DND-41 (cell line): ENCODE measurements around the gene PSME3IP1.

Source experiments
- CTCF ChIP-seq: IDR thresholded peaks from 2 replicates; pipeline ENCODE4 v1.5.1; 2012; ENCODE audit warnings: borderline replicate concordance, low read length, moderate library complexity, mild to moderate bottlenecking; ENCODE audit not compliant: poor library complexity, severe bottlenecking; ENCODE audit errors: extremely low read depth
- EZH2 ChIP-seq: IDR thresholded peaks from 3 replicates; pipeline ENCODE4 v1.6.1; 2012; ENCODE audit warnings: borderline replicate concordance, low read depth, mild to moderate bottlenecking, moderate library complexity, low read length, inconsistent platforms; ENCODE audit not compliant: severe bottlenecking

DNA sequence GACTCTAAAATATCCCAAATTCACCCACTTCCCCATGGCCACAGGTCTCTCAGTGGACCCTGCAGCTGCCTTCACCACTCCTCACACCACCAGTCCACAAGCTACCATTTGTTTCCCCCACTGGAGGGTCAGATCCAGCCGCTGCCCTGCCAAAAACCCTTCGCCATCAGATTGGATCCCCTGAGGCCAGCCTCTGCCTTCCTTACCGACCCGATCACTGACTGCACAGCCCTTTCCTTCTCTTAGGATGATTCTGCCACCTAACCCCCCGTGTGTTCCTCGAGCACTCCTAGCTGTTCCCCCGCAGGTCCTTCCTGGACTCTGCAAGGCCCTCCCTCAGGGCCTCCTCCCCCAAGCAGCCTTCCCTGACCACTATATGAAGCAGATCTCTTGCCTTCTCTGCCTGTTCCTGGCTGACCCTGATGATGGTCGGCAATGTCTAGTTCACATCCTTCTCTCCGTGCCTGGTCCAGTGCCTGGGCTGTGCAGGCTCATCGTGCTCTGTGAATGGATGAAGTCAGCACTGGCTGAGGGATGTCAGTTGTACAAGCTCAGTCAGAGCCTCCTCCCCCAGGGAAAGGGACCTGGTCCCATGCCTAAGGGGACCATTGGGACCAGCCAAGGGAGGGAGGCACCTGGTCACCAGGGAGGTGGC, 47.4 kb downstream of the PSME3IP1 start:
- no peak for TF ChIP-seq CTCF
- no peak for TF ChIP-seq EZH2
